ENCODE data around the gene VWA5B1.

GRCh38 chr1:20312818-20313217 is 22.1 kb downstream of the VWA5B1 start:
- no peak for TF ChIP-seq CTCF (conservative IDR thresholded peaks at IDR 0.05; ENCODE audit: low read depth in 2 of 2)
- TF ChIP-seq EZH2 (IDR thresholded peaks at IDR 0.05; ENCODE audit: low read depth, unreplicated experiment): no peak
- no peak for TF ChIP-seq REST (IDR thresholded peaks at IDR 0.05; ENCODE audit: unreplicated experiment)
- no peak for TF ChIP-seq POLR2AphosphoS5 (IDR thresholded peaks at IDR 0.05; ENCODE audit: low read depth)
- TF ChIP-seq JUNB (IDR thresholded peaks at IDR 0.05; ENCODE audit: unreplicated experiment): no peak
- no peak for TF ChIP-seq EZH2phosphoT487 (IDR thresholded peaks at IDR 0.05; ENCODE audit: unreplicated experiment)

Data from GM23338 (cell line).